NOMO-1 (cell line): ENCODE measurements around the gene CHRM2.

Experiments
- DNase-seq, 2 experiments: peaks; one replicate each; lab custom pipeline; 2025; ENCODE audit not compliant: unreplicated experiment in 2 of 2; lab: John Stamatoyannopoulos, UW

Gene CHRM2

GRCh38 chr7:136956232-136956631 is 87.8 kb downstream of the CHRM2 start:
- DNase-seq: no peak

- DNase-seq: no peak
Measured at GRCh38 chr7:136956671-136957070, 88.2 kb downstream of the CHRM2 start.

- no peak for DNase-seq
Measured at GRCh38 chr7:136957391-136957790, 88.9 kb downstream of the CHRM2 start.

- no peak for DNase-seq
Measured at GRCh38 chr7:136958016-136958415, 89.6 kb downstream of the CHRM2 start.

GRCh38 chr7:136964347-136964746 is 95.9 kb downstream of the CHRM2 start:
- no peak for DNase-seq

- DNase-seq: no peak
Measured at GRCh38 chr7:136966825-136967224, 98.4 kb downstream of the CHRM2 start.

- no peak for DNase-seq
Measured at GRCh38 chr7:136969761-136970160, 101.3 kb downstream of the CHRM2 start.

GRCh38 chr7:136971776-136972175 is 103.3 kb downstream of the CHRM2 start:
- no peak for DNase-seq

- DNase-seq: no peak
Measured at GRCh38 chr7:136976504-136977251, 108.2 kb downstream of the CHRM2 start.

- DNase-seq: no peak
Measured at GRCh38 chr7:136993377-136993776, 124.9 kb downstream of the CHRM2 start.

- no peak for DNase-seq
Measured at GRCh38 chr7:136997735-136998134, 129.3 kb downstream of the CHRM2 start.

GRCh38 chr7:136998495-136998894 is 130.0 kb downstream of the CHRM2 start:
- DNase-seq: no peak

GRCh38 chr7:137000621-137001020 is 132.2 kb downstream of the CHRM2 start:
- DNase-seq: no peak

- no peak for DNase-seq
Measured at GRCh38 chr7:137001041-137001440, 132.6 kb downstream of the CHRM2 start.

GRCh38 chr7:137001478-137001877 is 133.0 kb downstream of the CHRM2 start:
- DNase-seq: no peak

GRCh38 chr7:137003086-137003485 is 134.6 kb downstream of the CHRM2 start:
- DNase-seq: no peak

- DNase-seq: no peak
Measured at GRCh38 chr7:137003566-137003965, 135.1 kb downstream of the CHRM2 start.

GRCh38 chr7:137005873-137006272 is 137.4 kb downstream of the CHRM2 start:
- DNase-seq: no peak

GRCh38 chr7:137006293-137006692 is 137.8 kb downstream of the CHRM2 start:
- no peak for DNase-seq

GRCh38 chr7:137007001-137007694 is 138.7 kb downstream of the CHRM2 start:
- DNase-seq: no peak

- no peak for DNase-seq
Measured at GRCh38 chr7:137009404-137009803, 141.0 kb downstream of the CHRM2 start.

GRCh38 chr7:137015015-137015414 is 146.6 kb downstream of the CHRM2 start:
- DNase-seq: no peak
